Activated naive CD4-positive, alpha-beta T cell treated with anti-CD3 and anti-CD28 coated beads for 36 hours (primary cell): ENCODE data around the gene PIP5K1B. TPM values are rescaled to one million over a fixed set of nuclear protein-coding genes. Genes with fewer than 3 reads are reported as not detected.
A peak's percentile ranks its signal among the peaks of the same experiment; 100 is the strongest.

ENCODE experiments used
- CTCF ChIA-PET: fragments of 350-600 bp; sonication (Branson Sonifier 250); formaldehyde crosslinking; loops from one replicate; lab custom pipeline; 2021; ENCODE audit warnings: antibody characterized with exemption; lab: Charles Lee
- DNase-seq: peaks from one replicate; pipeline ENCODE4 v3.0.0-alpha.2; 2020
- H3K27ac Mint-ChIP-seq: one replicate; pipeline ENCODE4 v1.8.0; 2021; ENCODE audit warnings: mild to moderate bottlenecking, mixed read lengths
- H3K27me3 Mint-ChIP-seq: one replicate; pipeline ENCODE4 v1.8.0; 2021; ENCODE audit warnings: low read depth, mixed read lengths
- H3K36me3 Mint-ChIP-seq: one replicate; pipeline ENCODE4 v1.8.0; 2021; ENCODE audit warnings: low read depth, mixed read lengths
- H3K4me1 Mint-ChIP-seq: one replicate; pipeline ENCODE4 v1.8.0; 2021; ENCODE audit warnings: low read depth, mixed read lengths
- H3K4me3 Mint-ChIP-seq: one replicate; pipeline ENCODE4 v1.8.0; 2021; ENCODE audit warnings: mild to moderate bottlenecking, moderate library complexity, mixed read lengths
- H3K9me3 Mint-ChIP-seq: one replicate; pipeline ENCODE4 v1.8.0; 2021; ENCODE audit warnings: mixed read lengths
- intact Hi-C: fragments of 100-400 bp; cut with micrococcal nuclease; formaldehyde crosslinking; loops from one replicate; pipeline ENCODE4 v1.15.1; 2023
- total RNA-seq, 2 experiments: library from RNA; stranded (reverse); gene quantifications; one replicate each; pipeline ENCODE4 v1.2.3, GENCODE V29; 2021

Gene PIP5K1B
- total RNA-seq, 2 experiments from 2014 or later = 0.38 to 0.42 TPM

DNA sequence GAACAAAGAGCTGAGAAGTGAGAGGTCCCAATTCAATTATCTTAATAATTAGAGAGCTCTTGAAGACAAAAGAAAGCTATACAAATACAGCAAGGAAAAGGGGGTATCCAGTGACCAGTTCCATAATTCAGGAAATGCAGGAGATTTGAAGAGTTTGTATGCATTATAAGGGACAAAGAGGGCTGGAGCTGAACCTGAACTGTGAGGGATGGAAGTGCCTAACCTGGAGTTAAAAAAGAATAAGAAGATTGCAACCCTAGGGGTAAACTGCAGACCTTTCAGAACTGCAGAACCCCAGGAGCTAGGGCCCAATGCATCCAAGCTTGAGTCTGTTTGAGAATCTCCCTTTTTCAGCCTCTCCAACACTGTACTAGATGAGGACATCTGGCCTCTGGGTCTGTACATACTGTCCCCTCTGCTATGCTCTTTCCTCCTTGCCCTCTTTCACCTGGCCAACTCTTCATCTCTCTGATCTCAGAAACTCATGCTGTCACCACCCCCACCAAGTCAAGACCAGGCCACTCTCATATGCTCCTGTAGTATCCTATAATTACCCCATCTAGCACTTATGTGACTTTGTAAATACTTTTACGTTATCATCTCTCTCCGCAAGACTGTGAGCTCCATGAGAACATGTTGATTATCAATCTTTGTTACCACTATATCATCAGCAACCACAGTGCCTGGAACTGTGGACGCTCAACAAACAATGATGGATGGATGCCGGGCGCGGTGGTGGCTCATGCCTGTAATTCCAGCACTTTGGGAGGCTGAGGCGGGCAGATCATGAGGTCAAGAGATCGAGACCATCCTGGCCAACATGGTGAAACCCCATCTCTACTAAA, 315.5 kb downstream of the PIP5K1B start:
- Mint-ChIP-seq H3K27me3 (no peaks in the 10 kb centered on the region), H3K4me3 (no peak overlapping the region), H3K27ac (no peak overlapping the region), H3K4me1 (peaks cover 23% of the 10 kb centered on the region), H3K9me3 (no peaks in the 10 kb centered on the region), H3K36me3 (no peaks in the 10 kb centered on the region)
- CTCF ChIA-PET = interaction anchor here (0.6 to 1.6 kb wide), 5 partner anchors 8 to 437 kb away, joined by 3 to 10 read pairs (median 5); partner anchors contain the start of gene FXN
- intact Hi-C loops = no loop called here
- no peak for DNase-seq

DNA sequence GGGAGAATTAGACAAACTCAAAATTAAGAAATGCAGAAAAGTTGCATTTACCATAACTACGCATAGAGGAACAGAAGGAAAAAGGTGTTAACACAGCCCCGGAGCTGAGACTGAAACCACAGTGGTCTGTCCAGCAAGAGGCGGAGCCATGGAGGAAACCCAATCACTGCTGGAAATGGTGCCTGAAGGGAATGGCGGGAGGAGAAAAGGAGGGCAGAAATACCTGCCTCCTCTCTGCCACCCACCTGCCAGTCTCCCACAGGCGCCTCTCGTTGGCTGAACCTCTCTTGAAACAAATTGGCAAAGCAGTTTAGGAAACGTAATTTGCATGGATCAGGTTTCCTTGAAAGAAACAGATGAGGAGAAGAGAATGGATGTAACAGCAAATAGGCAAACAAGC, 318.6 kb downstream of the PIP5K1B start:
- Mint-ChIP-seq H3K27ac (no peak overlapping the region), H3K36me3 (no peaks in the 10 kb centered on the region), H3K9me3 (no peaks in the 10 kb centered on the region), H3K4me3 (no peak overlapping the region), H3K4me1 (peaks cover 32% of the 10 kb centered on the region), H3K27me3 (no peaks in the 10 kb centered on the region)
- no peak for DNase-seq
- intact Hi-C loops = no loop called here
- CTCF ChIA-PET = interaction anchor here (1.6 to 1.8 kb wide), 2 partner anchors 11 to 24 kb away, joined by 6 to 7 read pairs; partner anchors contain the start of gene FXN

DNA sequence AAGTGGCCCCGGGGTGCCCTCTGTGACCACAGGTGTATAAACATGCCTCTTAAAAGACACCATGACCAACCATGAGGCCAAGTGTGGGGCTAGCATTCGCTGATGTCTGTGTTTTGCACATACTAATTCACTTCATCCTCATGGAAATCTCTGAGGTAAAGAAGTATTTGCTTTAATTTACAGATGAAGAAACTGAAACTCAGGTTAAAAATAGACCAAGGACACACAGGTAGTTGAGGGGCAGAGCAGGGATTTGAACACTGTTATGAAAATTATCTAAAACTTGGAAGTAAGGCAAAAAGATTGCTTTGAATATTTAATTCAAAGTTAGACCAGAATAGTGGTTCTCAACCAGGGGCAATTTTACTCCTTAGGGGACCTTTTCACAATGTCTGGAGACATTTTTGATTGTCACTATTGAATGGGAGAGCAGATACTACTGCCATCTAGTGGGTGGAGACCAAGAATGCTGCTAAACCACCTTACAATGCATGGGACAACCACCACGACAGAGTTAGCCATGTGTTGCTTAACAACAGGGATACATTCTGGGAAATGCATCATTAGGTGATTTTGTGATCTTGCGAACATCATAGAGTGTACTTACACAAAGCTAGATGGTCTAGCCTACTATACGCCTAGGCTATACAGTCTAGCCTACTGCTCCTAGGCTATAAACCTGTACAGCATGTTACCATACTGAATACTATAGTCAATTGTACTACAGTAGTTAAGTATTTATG, 322.5 kb downstream of the PIP5K1B start:
- H3K27me3 Mint-ChIP-seq = no peaks in the 10 kb centered on the region
- peaks cover 5% of the 10 kb centered on the region for H3K9me3 Mint-ChIP-seq
- no peak overlapping the region for H3K27ac Mint-ChIP-seq
- CTCF ChIA-PET = interaction anchor here (0.6 to 5.0 kb wide), 11 partner anchors 8 to 444 kb away, joined by 3 to 24 read pairs (median 3); partner anchors contain the start of gene FXN
- intact Hi-C loops = loop anchor here (1.0 to 2.0 kb wide), 6 partner anchors 28 to 443 kb away; partner anchors contain the start of gene PIP5K1B
- peak; percentile 65 for DNase-seq
- peaks cover 36% of the 10 kb centered on the region for H3K4me1 Mint-ChIP-seq
- H3K36me3 Mint-ChIP-seq = no peaks in the 10 kb centered on the region
- no peak overlapping the region for H3K4me3 Mint-ChIP-seq

DNA sequence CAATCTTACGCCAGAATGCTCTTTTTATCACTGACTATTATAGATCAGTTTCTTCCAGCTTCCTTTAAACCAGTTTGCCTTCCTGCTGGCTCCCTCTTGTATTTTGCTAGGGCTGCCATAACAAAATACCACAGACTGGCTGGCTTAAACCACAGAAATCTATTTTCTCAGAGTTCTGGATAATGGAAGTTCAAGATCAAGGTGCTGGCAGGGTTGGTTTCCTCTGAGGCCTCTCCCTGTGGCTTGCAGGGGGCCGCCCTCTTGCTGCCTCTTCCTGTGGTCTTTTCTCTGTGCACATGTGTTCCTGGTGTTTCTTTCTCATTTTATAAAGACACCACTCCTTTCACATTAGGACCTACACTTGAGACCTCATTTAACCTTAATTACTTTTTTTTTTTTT, 323.7 kb downstream of the PIP5K1B start:
- Mint-ChIP-seq H3K4me1 (peaks cover 36% of the 10 kb centered on the region), H3K9me3 (peaks cover 5% of the 10 kb centered on the region), H3K27me3 (no peaks in the 10 kb centered on the region), H3K36me3 (no peaks in the 10 kb centered on the region), H3K27ac (no peak overlapping the region), H3K4me3 (no peak overlapping the region)
- CTCF ChIA-PET = interaction anchor here (0.6 to 5.0 kb wide), 13 partner anchors 9 to 445 kb away, joined by 3 to 24 read pairs (median 3); no protein-coding TSS in a partner anchor
- intact Hi-C loops = loop anchor here (1.0 kb wide), 1 partner anchor 248 kb away; a partner anchor contains a TSS
- DNase-seq = peak; percentile 54

DNA sequence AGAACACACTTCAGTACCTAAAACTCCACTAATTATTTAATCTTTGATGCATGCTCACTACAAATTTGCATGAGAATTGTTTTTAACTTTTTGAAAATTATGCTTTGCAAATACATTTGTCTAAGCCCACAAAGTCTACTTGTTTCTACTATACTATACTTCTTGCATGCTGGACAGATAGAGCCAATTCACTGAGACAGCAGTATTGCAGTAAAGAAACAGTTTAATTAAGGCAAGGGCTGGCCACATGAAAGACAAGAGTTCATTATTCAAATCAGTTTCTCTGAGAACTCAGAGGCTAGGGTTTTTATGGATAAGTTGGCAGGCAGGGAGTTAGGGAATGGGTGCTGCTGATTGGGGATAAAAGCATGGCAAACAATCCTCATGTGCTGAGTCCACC, 324.5 kb downstream of the PIP5K1B start:
- CTCF ChIA-PET = interaction anchor here (0.7 kb wide), 1 partner anchor 24 kb away, joined by 5 read pairs; no protein-coding TSS in a partner anchor
- peaks cover 5% of the 10 kb centered on the region for H3K9me3 Mint-ChIP-seq
- no peak overlapping the region for H3K4me3 Mint-ChIP-seq
- intact Hi-C loops = no loop called here
- no peak for DNase-seq
- no peaks in the 10 kb centered on the region for H3K36me3 Mint-ChIP-seq
- no peaks in the 10 kb centered on the region for H3K27me3 Mint-ChIP-seq
- H3K4me1 Mint-ChIP-seq = peaks cover 36% of the 10 kb centered on the region
- no peak overlapping the region for H3K27ac Mint-ChIP-seq

DNA sequence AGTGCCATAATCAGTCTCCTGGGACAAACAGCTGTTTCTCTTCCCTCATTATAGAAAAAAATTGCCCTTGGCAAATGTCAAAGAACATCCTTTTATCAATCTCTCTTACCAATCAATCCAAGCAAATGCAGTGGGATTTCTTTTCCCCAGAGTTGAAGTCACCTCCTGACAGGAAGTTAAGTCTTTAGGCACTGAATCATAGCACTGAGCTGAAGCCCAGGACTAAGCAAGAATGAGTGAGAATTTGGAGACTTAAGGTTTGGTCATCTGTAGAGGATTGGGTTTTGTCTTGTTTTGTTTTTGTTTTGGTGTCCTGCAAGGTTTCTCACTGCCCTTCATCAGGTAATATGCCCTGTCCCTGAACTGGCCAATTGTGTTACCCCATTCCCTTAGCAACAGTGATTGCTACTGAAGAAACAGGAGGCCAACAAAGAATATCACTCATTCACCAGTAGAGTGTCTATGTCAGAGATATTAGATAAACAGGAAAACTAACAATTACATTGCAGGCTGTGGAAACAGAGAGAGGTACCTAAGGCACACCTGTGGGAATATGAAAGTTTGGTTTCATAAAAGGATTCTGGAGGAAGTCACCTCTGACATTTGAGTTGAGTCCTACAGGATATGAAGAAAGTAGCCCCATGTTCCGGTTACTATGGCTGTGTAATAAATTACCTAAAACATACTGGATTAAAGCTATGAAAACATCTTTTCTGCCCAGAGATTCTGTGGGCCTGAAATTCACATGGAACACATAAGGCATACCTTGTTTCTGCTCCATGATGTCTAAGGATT, 326.0 kb downstream of the PIP5K1B start:
- DNase-seq = no peak
- intact Hi-C loops = loop anchor here (5.0 to 10.0 kb wide), 2 partner anchors 139 to 724 kb away; no protein-coding TSS in a partner anchor
- Mint-ChIP-seq H3K27ac (peak overlapping the region; percentile 50), H3K4me3 (no peak overlapping the region), H3K9me3 (peaks cover 5% of the 10 kb centered on the region), H3K27me3 (no peaks in the 10 kb centered on the region), H3K4me1 (peaks cover 39% of the 10 kb centered on the region), H3K36me3 (no peaks in the 10 kb centered on the region)
- CTCF ChIA-PET = interaction anchor here (0.7 to 5.6 kb wide), 3 partner anchors 134 to 284 kb away, joined by 3 to 42 read pairs (median 5); no protein-coding TSS in a partner anchor

DNA sequence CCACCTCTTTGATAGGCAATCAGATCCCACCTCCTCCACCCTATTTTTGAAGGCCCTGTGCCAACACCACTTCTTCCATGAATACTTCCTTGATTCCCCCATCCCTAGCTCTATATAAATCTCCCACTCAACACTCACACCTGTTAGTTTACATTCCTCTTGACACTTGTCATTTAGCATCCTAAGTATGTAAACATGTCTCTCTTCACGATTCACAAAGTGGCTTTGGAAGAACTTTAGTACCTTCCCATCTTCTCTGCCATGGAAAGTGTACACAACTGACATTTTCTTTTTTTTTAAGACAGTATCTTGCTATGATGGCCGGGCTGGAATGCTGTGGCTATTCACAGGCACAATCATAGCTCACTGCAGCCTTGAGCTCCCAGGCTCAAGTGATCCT, 329.0 kb downstream of the PIP5K1B start:
- peaks cover 32% of the 10 kb centered on the region for H3K4me1 Mint-ChIP-seq
- CTCF ChIA-PET = interaction anchor here (1.1 to 5.6 kb wide), 5 partner anchors 10 to 453 kb away, joined by 3 to 42 read pairs (median 5); no protein-coding TSS in a partner anchor
- H3K36me3 Mint-ChIP-seq = peaks cover 2% of the 10 kb centered on the region
- H3K27me3 Mint-ChIP-seq = no peaks in the 10 kb centered on the region
- H3K9me3 Mint-ChIP-seq = peaks cover 5% of the 10 kb centered on the region
- H3K4me3 Mint-ChIP-seq = no peak overlapping the region
- DNase-seq = no peak
- intact Hi-C loops = loop anchor here (5.0 to 10.0 kb wide), 2 partner anchors 142 to 721 kb away; no protein-coding TSS in a partner anchor
- H3K27ac Mint-ChIP-seq = no peak overlapping the region

DNA sequence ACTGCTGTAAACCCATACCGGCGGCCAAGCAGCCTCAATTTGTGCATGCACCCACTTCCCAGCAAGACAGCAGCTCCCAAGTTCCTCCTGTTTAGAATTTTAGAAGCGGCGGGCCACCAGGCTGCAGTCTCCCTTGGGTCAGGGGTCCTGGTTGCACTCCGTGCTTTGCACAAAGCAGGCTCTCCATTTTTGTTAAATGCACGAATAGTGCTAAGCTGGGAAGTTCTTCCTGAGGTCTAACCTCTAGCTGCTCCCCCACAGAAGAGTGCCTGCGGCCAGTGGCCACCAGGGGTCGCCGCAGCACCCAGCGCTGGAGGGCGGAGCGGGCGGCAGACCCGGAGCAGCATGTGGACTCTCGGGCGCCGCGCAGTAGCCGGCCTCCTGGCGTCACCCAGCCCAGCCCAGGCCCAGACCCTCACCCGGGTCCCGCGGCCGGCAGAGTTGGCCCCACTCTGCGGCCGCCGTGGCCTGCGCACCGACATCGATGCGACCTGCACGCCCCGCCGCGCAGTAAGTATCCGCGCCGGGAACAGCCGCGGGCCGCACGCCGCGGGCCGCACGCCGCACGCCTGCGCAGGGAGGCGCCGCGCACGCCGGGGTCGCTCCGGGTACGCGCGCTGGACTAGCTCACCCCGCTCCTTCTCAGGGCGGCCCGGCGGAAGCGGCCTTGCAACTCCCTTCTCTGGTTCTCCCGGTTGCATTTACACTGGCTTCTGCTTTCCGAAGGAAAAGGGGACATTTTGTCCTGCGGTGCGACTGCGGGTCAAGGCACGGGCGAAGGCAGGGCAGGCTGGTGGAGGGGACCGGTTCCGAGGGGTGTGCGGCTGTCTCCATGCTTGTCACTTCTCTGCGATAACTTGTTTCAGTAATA, 330.6 kb downstream of the PIP5K1B start, which contains the start of gene FXN:
TSS of gene FXN (plus strand) at position 315 of the 871 bp plus-strand sequence. CDS start at position 346, 31 bp downstream.
- H3K27ac Mint-ChIP-seq = peak within 1 kb of the TSS; percentile 85
- no peaks in the 10 kb centered on the region for H3K27me3 Mint-ChIP-seq
- no peaks in the 10 kb centered on the region for H3K9me3 Mint-ChIP-seq
- peaks cover 24% of the 10 kb centered on the region for H3K4me1 Mint-ChIP-seq
- DNase-seq = peak; percentile 86
- H3K36me3 Mint-ChIP-seq = peaks cover 2% of the 10 kb centered on the region
- peak within 1 kb of the TSS; percentile 95 for H3K4me3 Mint-ChIP-seq
- intact Hi-C loops = loop anchor here (1.0 to 10.0 kb wide), 5 partner anchors 134 to 719 kb away; no protein-coding TSS in a partner anchor
- CTCF ChIA-PET = interaction anchor here (0.5 to 5.6 kb wide), 30 partner anchors 9 to 446 kb away, joined by 3 to 42 read pairs (median 4); partner anchors contain the start of gene TJP2

DNA sequence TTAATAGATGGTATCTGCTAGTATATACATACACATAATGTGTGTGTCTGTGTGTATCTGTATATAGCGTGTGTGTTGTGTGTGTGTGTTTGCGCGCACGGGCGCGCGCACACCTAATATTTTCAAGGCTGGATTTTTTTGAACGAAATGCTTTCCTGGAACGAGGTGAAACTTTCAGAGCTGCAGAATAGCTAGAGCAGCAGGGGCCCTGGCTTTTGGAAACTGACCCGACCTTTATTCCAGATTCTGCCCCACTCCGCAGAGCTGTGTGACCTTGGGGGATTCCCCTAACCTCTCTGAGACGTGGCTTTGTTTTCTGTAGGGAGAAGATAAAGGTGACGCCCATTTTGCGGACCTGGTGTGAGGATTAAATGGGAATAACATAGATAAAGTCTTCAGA, 331.3 kb downstream of the PIP5K1B start:
- H3K36me3 Mint-ChIP-seq = peaks cover 2% of the 10 kb centered on the region
- H3K27me3 Mint-ChIP-seq = no peaks in the 10 kb centered on the region
- no peaks in the 10 kb centered on the region for H3K9me3 Mint-ChIP-seq
- H3K4me3 Mint-ChIP-seq = peak overlapping the region; percentile 95
- CTCF ChIA-PET = interaction anchor here (0.6 to 5.6 kb wide), 19 partner anchors 10 to 264 kb away, joined by 3 to 42 read pairs (median 4); partner anchors contain the start of gene TJP2
- peak overlapping the region; percentile 85 for H3K27ac Mint-ChIP-seq
- H3K4me1 Mint-ChIP-seq = peaks cover 22% of the 10 kb centered on the region
- intact Hi-C loops = loop anchor here (1.0 to 10.0 kb wide), 4 partner anchors 133 to 718 kb away; no protein-coding TSS in a partner anchor
- peak; percentile 41 for DNase-seq

DNA sequence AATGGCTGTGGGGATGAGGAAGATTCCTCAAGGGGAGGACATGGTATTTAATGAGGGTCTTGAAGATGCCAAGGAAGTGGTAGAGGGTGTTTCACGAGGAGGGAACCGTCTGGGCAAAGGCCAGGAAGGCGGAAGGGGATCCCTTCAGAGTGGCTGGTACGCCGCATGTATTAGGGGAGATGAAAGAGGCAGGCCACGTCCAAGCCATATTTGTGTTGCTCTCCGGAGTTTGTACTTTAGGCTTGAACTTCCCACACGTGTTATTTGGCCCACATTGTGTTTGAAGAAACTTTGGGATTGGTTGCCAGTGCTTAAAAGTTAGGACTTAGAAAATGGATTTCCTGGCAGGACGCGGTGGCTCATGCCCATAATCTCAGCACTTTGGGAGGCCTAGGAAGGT, 331.8 kb downstream of the PIP5K1B start:
- intact Hi-C loops = loop anchor here (1.0 to 10.0 kb wide), 4 partner anchors 133 to 718 kb away; no protein-coding TSS in a partner anchor
- peaks cover 19% of the 10 kb centered on the region for H3K4me1 Mint-ChIP-seq
- H3K27me3 Mint-ChIP-seq = no peaks in the 10 kb centered on the region
- no peaks in the 10 kb centered on the region for H3K9me3 Mint-ChIP-seq
- CTCF ChIA-PET = interaction anchor here (0.8 to 5.6 kb wide), 9 partner anchors 10 to 264 kb away, joined by 3 to 42 read pairs (median 4); no protein-coding TSS in a partner anchor
- H3K36me3 Mint-ChIP-seq = peaks cover 2% of the 10 kb centered on the region
- peak overlapping the region; percentile 85 for H3K27ac Mint-ChIP-seq
- no peak for DNase-seq
- H3K4me3 Mint-ChIP-seq = peak overlapping the region; percentile 95
